Panc1 (cell line): ENCODE results near the gene DNASE1L3. TPM values are rescaled to one million over a fixed set of nuclear protein-coding genes. Genes with fewer than 3 reads are reported as not detected.

Source experiments
- ATAC-seq: fragments of 200-7000 bp; cut with Tn5 transposase; 2 replicates; pipeline ENCODE4 v1.9.1; 2020; ENCODE audit warnings: mild to moderate bottlenecking, moderate library complexity
- BruUV-seq: library from RNA; stranded (reverse); fragments of 400-500 nt; replicated peaks from 2 replicates; lab custom pipeline; 2021; lab: Mats Ljungman, UMichigan
- CTCF ChIA-PET: fragments of 300-600 bp; sonication (Branson Sonifier 250); formaldehyde crosslinking; loops from one replicate; lab custom pipeline; 2022; ENCODE audit warnings: antibody characterized with exemption; lab: Charles Lee
- POLR2A ChIA-PET: fragments of 300-600 bp; sonication (Branson Sonifier 250); formaldehyde crosslinking; loops from one replicate; lab custom pipeline; 2022; ENCODE audit warnings: antibody characterized with exemption; lab: Charles Lee
- DNase-seq: peaks from one replicate; pipeline ENCODE4 v3.0.0-alpha.2; 2010; ENCODE audit warnings: low read depth, low spot score
- H3K27ac ChIP-seq: 2 replicates; pipeline ENCODE4 v1.5.1; 2011; ENCODE audit warnings: mild to moderate bottlenecking, low read length, inconsistent platforms
- H3K27me3 ChIP-seq: fragments of 200-500 bp; sonication (Bioruptor generic); 2 replicates; pipeline ENCODE4 v1.6.0; 2014; ENCODE audit warnings: low read length, inconsistent platforms; ENCODE audit not compliant: control insufficient read depth, insufficient read depth
- H3K36me3 ChIP-seq: fragments of 200-500 bp; sonication (Bioruptor generic); 2 replicates; pipeline ENCODE4 v1.5.1; 2014; ENCODE audit warnings: inconsistent platforms, mild to moderate bottlenecking, low read length, moderate library complexity; ENCODE audit not compliant: control insufficient read depth, insufficient read depth
- H3K4me1 ChIP-seq: 2 replicates; pipeline ENCODE4 v1.5.1; 2011; ENCODE audit warnings: inconsistent platforms, mild to moderate bottlenecking, low read length, moderate library complexity; ENCODE audit not compliant: control insufficient read depth, insufficient read depth
- H3K4me3 ChIP-seq, 2 experiments: 2 replicates each; pipeline ENCODE4 v1.5.1; 2011 to 2012; ENCODE audit warnings: low read depth in 2 of 2, low read length in 2 of 2, mild to moderate bottlenecking in 2 of 2, inconsistent platforms in 1 of 2, moderate library complexity in 1 of 2
- H3K9me3 ChIP-seq: fragments of 200-500 bp; sonication (Bioruptor generic); 2 replicates; pipeline ENCODE4 v1.5.1; 2014; ENCODE audit warnings: low read depth, mild to moderate bottlenecking, inconsistent platforms, low read length, moderate library complexity; ENCODE audit not compliant: control insufficient read depth, insufficient read depth
- CTCF ChIP-seq: fragments of 450-650 bp; IDR thresholded peaks from 2 replicates; pipeline ENCODE4 v1.5.1; 2017; ENCODE audit warnings: mild to moderate bottlenecking
- POLR2AphosphoS5 ChIP-seq: IDR thresholded peaks from 2 replicates; pipeline ENCODE4 v1.6.1; 2012; ENCODE audit warnings: mild to moderate bottlenecking, low read depth, low read length, moderate library complexity
- REST ChIP-seq, 2 experiments: IDR thresholded peaks; 2 replicates each; pipeline ENCODE4 v1.6.1; 2011 to 2012; ENCODE audit warnings: low read depth in 2 of 2, control low read depth in 1 of 2, low read length in 1 of 2, mild to moderate bottlenecking in 1 of 2, moderate library complexity in 1 of 2; ENCODE audit not compliant: insufficient read depth in 1 of 2
- SIN3A ChIP-seq: IDR thresholded peaks from 2 replicates; pipeline ENCODE4 v1.6.1; 2012; ENCODE audit warnings: low read depth, mild to moderate bottlenecking, low read length, moderate library complexity, borderline replicate concordance; ENCODE audit not compliant: insufficient read depth
- TCF7L2 ChIP-seq: IDR thresholded peaks from 2 replicates; pipeline ENCODE4 v1.6.1; 2011; ENCODE audit warnings: mild to moderate bottlenecking, low read depth, low read length, inconsistent platforms
- in situ Hi-C: cut with HindIII; loops from 2 replicates; pipeline ENCODE4 v1.10.0; 2016; ENCODE audit warnings: low sequenced_read_pairs, low pct_unique_long_range_greater_than_20kb
- intact Hi-C: fragments of 100-400 bp; cut with micrococcal nuclease; formaldehyde crosslinking; loops from one replicate; pipeline ENCODE4 v1.10.0; 2022; ENCODE audit not compliant: unreplicated experiment
- total RNA-seq: library from RNA; stranded (reverse); gene quantifications from one replicate; pipeline ENCODE4 v1.2.1, GENCODE V29; 2021; ENCODE audit not compliant: unreplicated experiment

DNASE1L3 gene
- total RNA-seq, 1 experiment from 2014 or later, result not detected

GRCh38 chr3:58222161-58222724 is 11.5 kb upstream of the DNASE1L3 start:
- no peak for DNase-seq
- peak; percentile 66 for TF ChIP-seq TCF7L2
- no peak for TF ChIP-seq CTCF
- no TSS peak for BruUV-seq
- intact Hi-C loops, result no loop called here
- in situ Hi-C loops, result no loop called here
- Histone ChIP-seq H3K4me3 (no peak overlapping the region), H3K27ac (no peak overlapping the region; the same call in 1 of the 2 replicates), H3K36me3 (no peaks in the 10 kb centered on the region), H3K27me3 (no peaks in the 10 kb centered on the region), H3K9me3 (no peaks in the 10 kb centered on the region), H3K4me1 (peaks cover 10% of the 10 kb centered on the region)
- ChIA-PET CTCF (no interaction called here), POLR2A (no interaction called here)
- peak; percentile 73 for ATAC-seq

- no peak overlapping the region for H3K4me3 ChIP-seq
- DNase-seq (no peak), ATAC-seq (no peak)
- ChIA-PET CTCF (no interaction called here), POLR2A (no interaction called here)
- intact Hi-C loops, result no loop called here
- no TSS peak for BruUV-seq
- H3K36me3 ChIP-seq, result no peaks in the 10 kb centered on the region
- in situ Hi-C loops, result no loop called here
- peaks cover 14% of the 10 kb centered on the region for H3K4me1 ChIP-seq
- no peak overlapping the region for H3K27ac ChIP-seq
- TF ChIP-seq SIN3A, result no peak
- H3K9me3 ChIP-seq, result no peaks in the 10 kb centered on the region
- no peaks in the 10 kb centered on the region for H3K27me3 ChIP-seq
Observed at GRCh38 chr3:58218904-58219303, 8.1 kb upstream of the DNASE1L3 start.

- TF ChIP-seq POLR2AphosphoS5 (no peak), TCF7L2 (no peak), SIN3A (no peak), CTCF (peak; percentile 87), REST (IDR thresholded peaks at IDR 0.05; ENCODE audit: insufficient read depth in 1 of 2, low read depth in 2 of 2, low read length in 1 of 2) (0 out of 4 replicates have a peak, but pooled peaks of 1 of the 2 experiments have one; percentile 38)
- ChIA-PET CTCF (interaction anchor here (0.6 to 1.3 kb wide), 7 partner anchors 29 to 1439 kb away, joined by 3 to 12 read pairs (median 3); no protein-coding TSS in a partner anchor), POLR2A (interaction anchor here (0.6 kb wide), 2 partner anchors 49 to 198 kb away, joined by 4 to 8 read pairs; no protein-coding TSS in a partner anchor)
- Histone ChIP-seq H3K4me3 (peak overlapping the region; percentile 5 to 45; a peak in 2 of 4 replicates), H3K4me1 (peaks cover 11% of the 10 kb centered on the region), H3K9me3 (no peaks in the 10 kb centered on the region), H3K27ac (peak overlapping the region; percentile 17; the same call in 1 of the 2 replicates), H3K27me3 (no peaks in the 10 kb centered on the region), H3K36me3 (no peaks in the 10 kb centered on the region)
- peak; percentile 96 for ATAC-seq
- in situ Hi-C loops, result no loop called here
- DNase-seq, result peak; percentile 79
- BruUV-seq, result no TSS peak
- intact Hi-C loops, result no loop called here
Observed at GRCh38 chr3:58217209-58217811, 6.5 kb upstream of the DNASE1L3 start.
